Activated CD4-positive, alpha-beta T cell treated with anti-CD3 and anti-CD28 coated beads for 4 hours (primary cell): ENCODE measurements around the gene METTL23.
A peak's percentile ranks its signal among the peaks of the same experiment; 100 is the strongest.

Experiments used
- DNase-seq, 2 donors: peaks; one replicate each; pipeline ENCODE4 v3.0.0-alpha.2; 2020

METTL23 gene

GRCh38 chr17:76726776-76727718 lies at the start of gene METTL23:
Gene METTL23, plus strand, starts transcription at chr17:76726839. Its CDS starts 2,872 bp downstream, at chr17:76729711.
- peak; percentile 74 to 77 for DNase-seq

GRCh38 chr17:76677406-76677805 lies 49.2 kb upstream of the METTL23 start:
- DNase-seq: no peak

- peak in 1 of 2 donors; percentile 12 for DNase-seq
Measured at GRCh38 chr17:76678330-76678729, 48.3 kb upstream of the METTL23 start.

GRCh38 chr17:76679239-76679638 lies 47.4 kb upstream of the METTL23 start:
- no peak for DNase-seq

- peak; percentile 61 to 72 for DNase-seq
Measured at GRCh38 chr17:76681222-76682137, 45.2 kb upstream of the METTL23 start.

- no peak for DNase-seq
Measured at GRCh38 chr17:76682296-76682695, 44.3 kb upstream of the METTL23 start.

GRCh38 chr17:76683011-76683755 lies 43.5 kb upstream of the METTL23 start:
- no peak for DNase-seq

GRCh38 chr17:76683921-76684745 lies 42.5 kb upstream of the METTL23 start:
- no peak for DNase-seq

- no peak for DNase-seq
Measured at GRCh38 chr17:76684756-76685155, 41.9 kb upstream of the METTL23 start.

- DNase-seq: no peak
Measured at GRCh38 chr17:76685366-76685765, 41.3 kb upstream of the METTL23 start.

- no peak for DNase-seq
Measured at GRCh38 chr17:76685846-76686245, 40.8 kb upstream of the METTL23 start.

- DNase-seq: no peak
Measured at GRCh38 chr17:76686538-76687297, 39.9 kb upstream of the METTL23 start.

- DNase-seq: no peak
Measured at GRCh38 chr17:76687298-76688164, 39.1 kb upstream of the METTL23 start.

- DNase-seq: no peak
Measured at GRCh38 chr17:76688165-76688622, 38.4 kb upstream of the METTL23 start.

- no peak for DNase-seq
Measured at GRCh38 chr17:76689859-76690258, 36.8 kb upstream of the METTL23 start.

GRCh38 chr17:76690596-76691280 lies 35.9 kb upstream of the METTL23 start:
- DNase-seq: no peak

- DNase-seq: no peak
Measured at GRCh38 chr17:76691379-76692191, 35.1 kb upstream of the METTL23 start.
